Measurements from ENCODE around the gene RPL12. TPM values are rescaled to one million over a fixed set of nuclear protein-coding genes. Genes with fewer than 3 reads are reported as not detected.

The RPL12 gene
- total and polyA plus RNA-seq, 2 experiments from 2014 or later, result 392 to 1,720 TPM

DNA sequence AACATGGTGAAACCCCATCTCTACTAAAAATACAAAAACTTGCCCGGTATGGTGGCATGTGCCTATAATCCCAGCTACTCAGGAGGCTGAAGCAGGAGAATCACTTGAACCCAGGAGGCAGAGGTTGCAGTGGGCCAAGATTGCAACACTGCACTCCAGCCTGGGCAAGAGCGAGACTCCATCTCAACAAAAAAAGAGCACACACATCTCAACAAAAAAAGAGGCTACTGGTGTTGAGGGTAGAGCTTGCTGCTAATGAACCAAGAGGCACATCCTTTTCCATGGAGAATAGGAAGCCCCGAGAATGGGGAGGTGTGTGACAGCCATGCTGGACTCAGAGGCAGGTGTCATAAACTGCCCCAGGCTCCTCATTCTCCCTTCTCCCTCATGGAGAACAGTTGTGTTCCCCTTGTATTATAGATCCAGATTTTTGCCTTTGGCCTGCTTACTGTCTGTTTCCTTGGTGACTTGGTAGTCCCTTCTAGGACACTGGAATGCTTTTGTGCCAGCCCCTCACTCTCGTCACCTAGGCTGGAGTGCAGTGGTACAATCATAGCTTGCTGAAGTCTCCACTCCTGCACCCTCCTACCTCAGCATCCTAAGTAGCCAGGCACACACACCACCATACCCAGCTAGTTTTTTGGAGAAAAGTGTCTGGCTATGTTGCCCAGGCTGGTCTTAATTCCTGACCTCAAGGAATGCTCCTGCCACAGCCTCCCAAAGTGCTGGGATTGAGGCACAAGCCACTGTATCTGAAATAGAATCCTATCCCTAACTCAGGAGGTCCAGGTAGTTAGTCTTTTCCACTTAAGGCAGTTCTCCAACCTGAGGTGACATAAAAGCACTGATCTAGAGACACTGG is 5.1 kb downstream of the RPL12 start:
- Histone ChIP-seq H3K4me1 (ENCODE audit: insufficient read depth) (peaks cover 11% of the 10 kb centered on the region), H3K4me3 (no peak overlapping the region), H3K27me3 (no peaks in the 10 kb centered on the region), H3K9me3 (ENCODE audit: low read depth) (peaks cover 3% of the 10 kb centered on the region), H3K36me3 (replicated peaks; ENCODE audit: insufficient read depth, low read depth) (no peaks in the 10 kb centered on the region), H3K79me2 (peaks cover 30% of the 10 kb centered on the region), H2AFZ (no peak overlapping the region), H3K4me2 (no peak overlapping the region), H3K27ac (peak overlapping the region; percentile 8), H4K20me1 (ENCODE audit: insufficient read depth, poor library complexity, severe bottlenecking) (peaks cover 34% of the 10 kb centered on the region), H3K9me2 (replicated peaks; ENCODE audit: insufficient read depth) (no peaks in the 10 kb centered on the region)
- TF ChIP-seq EZH2phosphoT487 (IDR thresholded peaks at IDR 0.05; ENCODE audit: low read depth, severe bottlenecking, unreplicated experiment) (no peak), EZH2 (IDR thresholded peaks at IDR 0.05; ENCODE audit: borderline replicate concordance) (no peak)
- TF ChIP-seq, protein P1, sequence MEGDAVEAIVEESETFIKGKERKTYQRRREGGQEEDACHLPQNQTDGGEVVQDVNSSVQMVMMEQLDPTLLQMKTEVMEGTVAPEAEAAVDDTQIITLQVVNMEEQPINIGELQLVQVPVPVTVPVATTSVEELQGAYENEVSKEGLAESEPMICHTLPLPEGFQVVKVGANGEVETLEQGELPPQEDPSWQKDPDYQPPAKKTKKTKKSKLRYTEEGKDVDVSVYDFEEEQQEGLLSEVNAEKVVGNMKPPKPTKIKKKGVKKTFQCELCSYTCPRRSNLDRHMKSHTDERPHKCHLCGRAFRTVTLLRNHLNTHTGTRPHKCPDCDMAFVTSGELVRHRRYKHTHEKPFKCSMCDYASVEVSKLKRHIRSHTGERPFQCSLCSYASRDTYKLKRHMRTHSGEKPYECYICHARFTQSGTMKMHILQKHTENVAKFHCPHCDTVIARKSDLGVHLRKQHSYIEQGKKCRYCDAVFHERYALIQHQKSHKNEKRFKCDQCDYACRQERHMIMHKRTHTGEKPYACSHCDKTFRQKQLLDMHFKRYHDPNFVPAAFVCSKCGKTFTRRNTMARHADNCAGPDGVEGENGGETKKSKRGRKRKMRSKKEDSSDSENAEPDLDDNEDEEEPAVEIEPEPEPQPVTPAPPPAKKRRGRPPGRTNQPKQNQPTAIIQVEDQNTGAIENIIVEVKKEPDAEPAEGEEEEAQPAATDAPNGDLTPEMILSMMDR (IDR thresholded peaks at IDR 0.05; ENCODE audit: poor library complexity), result no peak
- WGBS (ENCODE audit: low lambda C conversion rate, missing lambda C conversion rate), result 88% methylated on average over 4 of the region's 4 CpGs
- no peak for DNase-seq (ENCODE audit: low spot score)

DNA sequence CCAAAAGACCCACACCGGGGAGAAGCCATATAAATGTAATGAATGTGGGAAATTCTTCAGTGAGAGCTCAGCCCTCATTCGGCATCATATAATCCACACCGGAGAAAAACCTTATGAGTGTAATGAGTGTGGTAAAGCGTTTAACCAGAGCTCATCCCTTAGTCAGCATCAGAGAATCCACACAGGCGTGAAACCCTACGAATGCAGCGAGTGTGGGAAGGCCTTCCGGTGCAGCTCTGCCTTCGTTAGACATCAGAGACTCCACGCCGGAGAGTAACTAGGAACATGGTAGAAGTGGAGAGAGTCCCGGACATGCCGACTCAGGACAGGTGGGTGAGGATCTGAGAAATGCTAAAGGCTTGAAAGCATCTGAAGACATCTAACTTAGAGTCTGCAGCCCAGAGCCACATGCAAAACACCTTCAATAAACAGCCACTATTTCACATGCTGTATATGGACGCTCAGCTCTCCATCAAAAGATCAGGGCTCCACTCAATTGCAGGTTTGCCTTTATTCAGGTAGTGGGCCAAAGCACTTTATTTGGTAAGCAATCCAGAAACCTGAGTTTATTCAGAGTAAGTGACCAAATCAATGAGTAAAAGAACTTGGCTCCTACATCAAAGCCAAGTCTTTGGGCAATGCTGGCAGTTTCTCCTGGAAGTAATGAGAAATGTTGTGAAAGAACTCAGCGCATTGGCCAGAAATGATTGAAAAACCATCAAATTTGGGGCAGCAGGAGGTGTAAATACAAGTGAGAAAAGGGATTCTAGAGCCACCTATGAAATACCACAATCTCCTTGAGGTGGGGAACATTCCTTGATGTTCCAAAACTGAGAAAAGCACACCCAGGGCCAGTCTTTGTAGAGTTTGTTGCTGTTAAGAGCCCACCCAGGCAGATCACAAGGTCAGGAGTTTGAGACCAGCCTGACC is 6.0 kb downstream of the RPL12 start:
- no peak overlapping the region for H2AFZ ChIP-seq
- H3K9me3 ChIP-seq (ENCODE audit: low read depth), result peaks cover 3% of the 10 kb centered on the region
- WGBS (ENCODE audit: low lambda C conversion rate, missing lambda C conversion rate), result 96% methylated on average over 15 of the region's 15 CpGs
- H3K79me2 ChIP-seq, result peaks cover 21% of the 10 kb centered on the region
- no peak overlapping the region for H3K4me3 ChIP-seq
- TF ChIP-seq EZH2phosphoT487 (IDR thresholded peaks at IDR 0.05; ENCODE audit: low read depth, severe bottlenecking, unreplicated experiment) (no peak), EZH2 (IDR thresholded peaks at IDR 0.05; ENCODE audit: borderline replicate concordance) (no peak)
- TF ChIP-seq, protein P1 (IDR thresholded peaks at IDR 0.05; ENCODE audit: poor library complexity), result no peak
- H3K27me3 ChIP-seq, result no peaks in the 10 kb centered on the region
- H3K27ac ChIP-seq, result no peak overlapping the region
- no peaks in the 10 kb centered on the region for H3K36me3 ChIP-seq (replicated peaks; ENCODE audit: insufficient read depth, low read depth)
- no peak overlapping the region for H3K4me2 ChIP-seq
- no peak for DNase-seq (ENCODE audit: low spot score)
- H4K20me1 ChIP-seq (ENCODE audit: insufficient read depth, poor library complexity, severe bottlenecking), result peaks cover 27% of the 10 kb centered on the region
- peaks cover 11% of the 10 kb centered on the region for H3K4me1 ChIP-seq (ENCODE audit: insufficient read depth)
- H3K9me2 ChIP-seq (replicated peaks; ENCODE audit: insufficient read depth), result no peaks in the 10 kb centered on the region

DNA sequence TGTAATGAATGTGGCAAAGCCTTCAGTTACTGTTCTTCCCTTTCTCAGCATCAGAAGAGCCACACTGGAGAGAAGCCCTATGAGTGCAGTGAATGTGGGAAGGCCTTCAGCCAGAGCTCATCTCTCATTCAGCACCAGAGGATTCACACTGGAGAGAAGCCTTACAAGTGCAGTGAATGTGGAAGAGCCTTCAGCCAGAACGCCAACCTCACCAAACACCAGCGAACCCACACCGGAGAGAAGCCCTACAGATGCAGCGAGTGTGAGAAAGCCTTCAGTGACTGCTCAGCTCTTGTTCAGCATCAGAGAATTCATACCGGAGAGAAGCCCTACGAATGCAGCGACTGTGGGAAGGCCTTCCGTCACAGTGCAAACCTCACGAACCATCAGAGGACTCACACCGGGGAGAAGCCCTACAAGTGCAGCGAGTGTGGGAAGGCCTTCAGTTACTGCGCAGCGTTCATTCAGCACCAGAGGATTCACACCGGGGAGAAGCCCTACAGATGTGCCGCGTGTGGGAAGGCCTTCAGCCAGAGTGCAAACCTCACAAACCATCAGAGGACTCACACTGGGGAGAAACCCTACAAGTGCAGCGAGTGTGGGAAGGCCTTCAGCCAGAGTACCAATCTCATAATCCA is 6.8 kb downstream of the RPL12 start:
- peak overlapping the region; percentile 52 for H3K27ac ChIP-seq
- no peaks in the 10 kb centered on the region for H3K27me3 ChIP-seq
- H3K79me2 ChIP-seq, result peaks cover 13% of the 10 kb centered on the region
- no peak for DNase-seq (ENCODE audit: low spot score)
- peaks cover 20% of the 10 kb centered on the region for H4K20me1 ChIP-seq (ENCODE audit: insufficient read depth, poor library complexity, severe bottlenecking)
- H3K9me3 ChIP-seq (ENCODE audit: low read depth), result peaks cover 3% of the 10 kb centered on the region
- H3K36me3 ChIP-seq (replicated peaks; ENCODE audit: insufficient read depth, low read depth), result no peaks in the 10 kb centered on the region
- H2AFZ ChIP-seq, result no peak overlapping the region
- H3K4me2 ChIP-seq, result no peak overlapping the region
- no peak overlapping the region for H3K4me3 ChIP-seq
- WGBS (ENCODE audit: low lambda C conversion rate, missing lambda C conversion rate), result 95% methylated on average over 17 of the region's 17 CpGs
- TF ChIP-seq, protein P1 (IDR thresholded peaks at IDR 0.05; ENCODE audit: poor library complexity), result no peak
- TF ChIP-seq EZH2phosphoT487 (IDR thresholded peaks at IDR 0.05; ENCODE audit: low read depth, severe bottlenecking, unreplicated experiment) (no peak), EZH2 (IDR thresholded peaks at IDR 0.05; ENCODE audit: borderline replicate concordance) (no peak)
- no peaks in the 10 kb centered on the region for H3K9me2 ChIP-seq (replicated peaks; ENCODE audit: insufficient read depth)
- peaks cover 5% of the 10 kb centered on the region for H3K4me1 ChIP-seq (ENCODE audit: insufficient read depth)

Data from hepatocyte (in vitro differentiated cells).